ENCODE results near the gene KCNJ2.

- TF ChIP-seq HEYL (CRISPR knock-in tag; IDR thresholded peaks at IDR 0.05) (no peak), EP300 (IDR thresholded peaks at IDR 0.05) (no peak), JUN (IDR thresholded peaks at IDR 0.05) (no peak), POLR2A (IDR thresholded peaks at IDR 0.05; ENCODE audit: low read length) (no peak), KDM1A (IDR thresholded peaks at IDR 0.05; ENCODE audit: low read depth) (no peak), MAX (IDR thresholded peaks at IDR 0.05) (no peak), PHF8 (IDR thresholded peaks at IDR 0.05; ENCODE audit: borderline replicate concordance, low read depth) (no peak), ATOH8 (CRISPR knock-in tag; IDR thresholded peaks at IDR 0.05; ENCODE audit: low read depth) (no peak), RCOR1 (IDR thresholded peaks at IDR 0.05; ENCODE audit: low read depth, low read length) (no peak), CHD2 (IDR thresholded peaks at IDR 0.05; ENCODE audit: low read length, partially characterized antibody) (no peak), MYC (IDR thresholded peaks at IDR 0.05; ENCODE audit: borderline replicate concordance, low read length) (no peak), USF2 (IDR thresholded peaks at IDR 0.05) (no peak)
- TF ChIP-seq, protein P1, sequence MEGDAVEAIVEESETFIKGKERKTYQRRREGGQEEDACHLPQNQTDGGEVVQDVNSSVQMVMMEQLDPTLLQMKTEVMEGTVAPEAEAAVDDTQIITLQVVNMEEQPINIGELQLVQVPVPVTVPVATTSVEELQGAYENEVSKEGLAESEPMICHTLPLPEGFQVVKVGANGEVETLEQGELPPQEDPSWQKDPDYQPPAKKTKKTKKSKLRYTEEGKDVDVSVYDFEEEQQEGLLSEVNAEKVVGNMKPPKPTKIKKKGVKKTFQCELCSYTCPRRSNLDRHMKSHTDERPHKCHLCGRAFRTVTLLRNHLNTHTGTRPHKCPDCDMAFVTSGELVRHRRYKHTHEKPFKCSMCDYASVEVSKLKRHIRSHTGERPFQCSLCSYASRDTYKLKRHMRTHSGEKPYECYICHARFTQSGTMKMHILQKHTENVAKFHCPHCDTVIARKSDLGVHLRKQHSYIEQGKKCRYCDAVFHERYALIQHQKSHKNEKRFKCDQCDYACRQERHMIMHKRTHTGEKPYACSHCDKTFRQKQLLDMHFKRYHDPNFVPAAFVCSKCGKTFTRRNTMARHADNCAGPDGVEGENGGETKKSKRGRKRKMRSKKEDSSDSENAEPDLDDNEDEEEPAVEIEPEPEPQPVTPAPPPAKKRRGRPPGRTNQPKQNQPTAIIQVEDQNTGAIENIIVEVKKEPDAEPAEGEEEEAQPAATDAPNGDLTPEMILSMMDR (IDR thresholded peaks at IDR 0.05): no peak
These were observed 12.2 kb upstream of the KCNJ2 start for GRCh38 chr17:70157151-70157550.

Measured in A549 (cell line).